Measurements from ENCODE around the gene SIAH3.

DNA sequence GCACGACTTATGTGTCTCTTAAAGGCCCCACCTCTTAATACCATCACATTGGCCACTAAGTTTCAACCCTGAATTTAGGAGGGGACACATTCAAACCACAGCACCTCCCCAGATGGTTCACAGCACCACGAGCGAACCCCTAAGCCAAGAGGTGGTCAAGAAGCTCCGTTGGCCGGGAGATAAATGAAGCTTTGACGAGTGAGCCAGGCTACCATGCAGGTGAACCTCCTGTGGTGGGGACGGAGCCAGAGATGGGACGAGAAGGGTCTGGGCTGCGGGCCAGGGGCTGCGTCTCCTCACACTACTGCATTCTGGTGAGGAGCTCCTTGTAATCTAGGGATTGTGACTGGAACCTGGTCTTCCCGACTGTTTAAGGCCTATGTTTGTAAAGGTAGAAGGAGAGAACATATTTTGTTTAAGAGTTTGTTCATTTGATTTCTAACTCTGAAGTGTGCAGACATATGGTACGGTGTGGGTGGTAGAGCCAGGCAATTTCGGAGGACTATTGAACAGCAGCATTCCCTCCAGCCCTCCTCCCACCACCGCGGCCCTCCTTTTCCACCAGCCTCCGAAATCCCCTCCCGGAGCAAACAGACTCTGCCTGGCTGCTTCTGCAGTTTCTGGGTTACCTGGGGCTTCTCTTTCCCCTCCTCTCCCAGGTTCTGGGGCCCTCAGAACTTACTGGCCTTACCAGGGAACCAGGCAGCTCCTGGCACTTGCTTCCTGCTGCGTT is 31.3 kb downstream of the SIAH3 start:
- TF ChIP-seq, protein P1, sequence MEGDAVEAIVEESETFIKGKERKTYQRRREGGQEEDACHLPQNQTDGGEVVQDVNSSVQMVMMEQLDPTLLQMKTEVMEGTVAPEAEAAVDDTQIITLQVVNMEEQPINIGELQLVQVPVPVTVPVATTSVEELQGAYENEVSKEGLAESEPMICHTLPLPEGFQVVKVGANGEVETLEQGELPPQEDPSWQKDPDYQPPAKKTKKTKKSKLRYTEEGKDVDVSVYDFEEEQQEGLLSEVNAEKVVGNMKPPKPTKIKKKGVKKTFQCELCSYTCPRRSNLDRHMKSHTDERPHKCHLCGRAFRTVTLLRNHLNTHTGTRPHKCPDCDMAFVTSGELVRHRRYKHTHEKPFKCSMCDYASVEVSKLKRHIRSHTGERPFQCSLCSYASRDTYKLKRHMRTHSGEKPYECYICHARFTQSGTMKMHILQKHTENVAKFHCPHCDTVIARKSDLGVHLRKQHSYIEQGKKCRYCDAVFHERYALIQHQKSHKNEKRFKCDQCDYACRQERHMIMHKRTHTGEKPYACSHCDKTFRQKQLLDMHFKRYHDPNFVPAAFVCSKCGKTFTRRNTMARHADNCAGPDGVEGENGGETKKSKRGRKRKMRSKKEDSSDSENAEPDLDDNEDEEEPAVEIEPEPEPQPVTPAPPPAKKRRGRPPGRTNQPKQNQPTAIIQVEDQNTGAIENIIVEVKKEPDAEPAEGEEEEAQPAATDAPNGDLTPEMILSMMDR (IDR thresholded peaks at IDR 0.05; ENCODE audit: insufficient read depth, low read length, poor library complexity, severe bottlenecking): no peak
- TF ChIP-seq EZH2phosphoT487 (conservative IDR thresholded peaks at IDR 0.05; ENCODE audit: low read length): no peak

Data from SU-DHL-6 (cell line).